OCI-LY3 (cell line): ENCODE data around the gene CPHXL.

Experiments used
- CTCF ChIP-seq: fragments of 200-600, 300-600 bp; sonication (generic); IDR thresholded peaks from 2 replicates; pipeline ENCODE4 v1.5.1; 2014; ENCODE audit warnings: antibody characterized with exemption, low read length, low read depth
- EZH2phosphoT487 ChIP-seq: fragments of 200-600 bp; shearing (Covaris generic); IDR thresholded peaks from 2 replicates; pipeline ENCODE4 v1.6.1; 2018; ENCODE audit warnings: antibody characterized with exemption, mixed run types, low read depth

- TF ChIP-seq CTCF (no peak), EZH2phosphoT487 (no peak)
These were observed 38.9 kb downstream of the CPHXL start for GRCh38 chr16:75687361-75687760.
